RWPE2 (cell line): Measurements from ENCODE around the gene SMG6.
"Not testable (repeated sequence)": the region's sequence is repeated elsewhere in the genome, so short reads cannot be mapped to it uniquely, and the experiment has no call there.

Source experiments
- ATAC-seq: fragments of 200-7000 bp; cut with Tn5 transposase; 3 replicates; pipeline ENCODE4 v1.9.1; 2021; ENCODE audit warnings: low read depth
- DNase-seq: peaks from one replicate; pipeline ENCODE4 v3.0.0-alpha.2; 2020; ENCODE audit warnings: low spot score
- H3K27ac ChIP-seq: fragments of 450-650 bp; 2 replicates; pipeline ENCODE4 v1.5.1; 2017; ENCODE audit warnings: mild to moderate bottlenecking; ENCODE audit not compliant: poor library complexity, severe bottlenecking
- H3K27me3 ChIP-seq: fragments of 250-450 bp; sonication (Bioruptor Pico); 2 replicates; pipeline ENCODE4 v1.5.1; 2021; ENCODE audit warnings: mild to moderate bottlenecking, moderate library complexity; ENCODE audit not compliant: insufficient read depth, poor library complexity, severe bottlenecking
- H3K36me3 ChIP-seq: fragments of 250-450 bp; sonication (Bioruptor Pico); 2 replicates; pipeline ENCODE4 v1.5.1; 2020; ENCODE audit warnings: low read depth, mild to moderate bottlenecking, moderate library complexity
- H3K4me1 ChIP-seq: fragments of 250-450 bp; sonication (Bioruptor Pico); 2 replicates; pipeline ENCODE4 v1.5.1; 2021; ENCODE audit warnings: mild to moderate bottlenecking, moderate library complexity; ENCODE audit not compliant: insufficient read depth, poor library complexity, severe bottlenecking
- H3K4me3 ChIP-seq: fragments of 250-450 bp; sonication (Bioruptor Pico); 2 replicates; pipeline ENCODE4 v1.5.1; 2021; ENCODE audit warnings: mild to moderate bottlenecking, moderate library complexity; ENCODE audit not compliant: severe bottlenecking
- H3K9me3 ChIP-seq: fragments of 250-450 bp; sonication (Bioruptor Pico); 2 replicates; pipeline ENCODE4 v1.5.1; 2021; ENCODE audit warnings: mild to moderate bottlenecking, moderate library complexity; ENCODE audit not compliant: severe bottlenecking
- TF ChIP-seq, protein P1 (sequence below): fragments of 450-650 bp; IDR thresholded peaks from one replicate; pipeline ENCODE4 v1.5.1; 2017; ENCODE audit warnings: mild to moderate bottlenecking, moderate library complexity; ENCODE audit not compliant: poor library complexity, severe bottlenecking

SMG6 gene

DNA sequence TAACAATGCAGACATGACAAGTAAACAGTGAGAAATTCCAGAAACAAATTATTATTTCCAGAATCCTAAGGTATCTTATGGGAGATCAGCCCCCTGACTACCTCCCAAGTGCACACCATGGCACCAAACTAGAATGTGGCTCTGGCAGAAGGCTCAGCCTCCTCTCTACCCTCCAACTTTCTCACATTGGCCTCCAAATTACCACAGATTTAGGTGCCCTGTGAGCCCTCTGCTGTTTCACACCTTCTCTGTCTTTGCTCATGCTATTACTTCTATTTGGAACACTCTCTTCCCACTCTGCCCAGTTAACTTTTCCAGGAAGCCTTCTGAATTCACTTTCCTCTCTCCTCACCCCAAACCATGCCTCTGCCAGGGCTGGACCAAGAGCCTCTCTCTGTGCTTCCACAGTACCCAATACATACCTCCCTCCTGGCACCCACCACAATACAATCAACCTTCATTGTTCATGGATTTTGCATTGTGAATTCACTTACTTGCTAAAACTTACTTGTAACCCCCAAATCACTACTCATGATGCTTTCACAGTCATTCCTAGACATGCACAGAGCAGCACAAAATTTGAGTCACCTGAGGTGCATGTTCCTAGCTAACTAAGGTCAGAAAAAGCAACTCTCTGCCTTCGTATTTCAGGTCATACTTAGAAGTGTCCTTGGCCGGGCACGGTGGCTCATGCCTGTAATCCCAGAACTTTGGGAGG, 31.4 kb downstream of the SMG6 start:
- no peak overlapping the region for H3K27ac ChIP-seq

DNA sequence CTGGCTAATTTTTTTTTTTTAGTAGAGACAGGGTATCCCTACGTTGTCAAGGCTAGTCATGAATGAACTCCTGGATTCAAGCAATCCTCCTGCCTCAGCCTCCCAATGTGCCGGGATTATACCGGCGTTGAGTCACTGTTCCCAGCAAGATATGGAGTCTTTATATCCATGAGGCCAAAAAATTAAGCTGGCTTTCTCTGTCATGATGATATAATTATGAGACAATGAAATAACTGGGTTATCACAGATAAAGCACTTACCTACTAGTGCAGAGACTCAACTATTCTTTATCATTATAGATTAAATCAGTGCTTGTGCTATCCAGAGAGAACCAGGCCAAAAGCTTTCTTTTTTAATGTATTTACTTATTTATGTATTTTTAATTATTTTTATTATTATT, 36.2 kb downstream of the SMG6 start:
- H3K27ac ChIP-seq, result no peak overlapping the region
- ATAC-seq, result no peak
- H3K27me3 ChIP-seq, result no peaks in the 10 kb centered on the region
- H3K4me1 ChIP-seq, result peaks cover 6% of the 10 kb centered on the region
- H3K4me3 ChIP-seq, result no peak overlapping the region
- no peaks in the 10 kb centered on the region for H3K9me3 ChIP-seq
- TF ChIP-seq, protein P1, sequence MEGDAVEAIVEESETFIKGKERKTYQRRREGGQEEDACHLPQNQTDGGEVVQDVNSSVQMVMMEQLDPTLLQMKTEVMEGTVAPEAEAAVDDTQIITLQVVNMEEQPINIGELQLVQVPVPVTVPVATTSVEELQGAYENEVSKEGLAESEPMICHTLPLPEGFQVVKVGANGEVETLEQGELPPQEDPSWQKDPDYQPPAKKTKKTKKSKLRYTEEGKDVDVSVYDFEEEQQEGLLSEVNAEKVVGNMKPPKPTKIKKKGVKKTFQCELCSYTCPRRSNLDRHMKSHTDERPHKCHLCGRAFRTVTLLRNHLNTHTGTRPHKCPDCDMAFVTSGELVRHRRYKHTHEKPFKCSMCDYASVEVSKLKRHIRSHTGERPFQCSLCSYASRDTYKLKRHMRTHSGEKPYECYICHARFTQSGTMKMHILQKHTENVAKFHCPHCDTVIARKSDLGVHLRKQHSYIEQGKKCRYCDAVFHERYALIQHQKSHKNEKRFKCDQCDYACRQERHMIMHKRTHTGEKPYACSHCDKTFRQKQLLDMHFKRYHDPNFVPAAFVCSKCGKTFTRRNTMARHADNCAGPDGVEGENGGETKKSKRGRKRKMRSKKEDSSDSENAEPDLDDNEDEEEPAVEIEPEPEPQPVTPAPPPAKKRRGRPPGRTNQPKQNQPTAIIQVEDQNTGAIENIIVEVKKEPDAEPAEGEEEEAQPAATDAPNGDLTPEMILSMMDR, result no peak
- H3K36me3 ChIP-seq, result peaks cover 14% of the 10 kb centered on the region; the same call in 1 of the 2 replicates
- DNase-seq, result no peak

More for the DNA sequence above, 31.4 kb downstream of the SMG6 start:
- H3K4me1 ChIP-seq, result no peaks in the 10 kb centered on the region
- H3K9me3 ChIP-seq, result no peaks in the 10 kb centered on the region
- no peak for DNase-seq
- no peak for ATAC-seq
- H3K4me3 ChIP-seq, result no peak overlapping the region
- no peaks in the 10 kb centered on the region for H3K27me3 ChIP-seq
- H3K36me3 ChIP-seq, result peaks cover 12% of the 10 kb centered on the region; the same call in 1 of the 2 replicates
- TF ChIP-seq, protein P1, result no peak

DNA sequence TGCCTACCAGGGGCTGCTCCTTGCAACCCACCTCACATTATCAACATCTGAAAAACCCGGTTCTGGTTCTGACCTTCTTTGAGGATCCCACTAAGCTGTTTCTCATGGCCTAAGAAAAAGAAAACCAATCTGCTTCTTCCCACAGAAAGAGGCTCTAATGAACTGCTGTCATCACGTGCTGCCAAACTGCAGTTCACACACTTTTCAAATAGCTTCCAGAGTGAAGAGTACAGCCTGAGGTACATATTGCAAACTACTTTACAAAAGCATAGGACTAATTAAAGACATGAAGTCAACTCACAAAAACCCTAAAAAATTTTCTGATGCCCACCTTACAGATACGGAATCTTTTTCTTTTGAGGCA, 36.7 kb downstream of the SMG6 start:
- H3K4me3 ChIP-seq, result no peak overlapping the region
- peaks cover 10% of the 10 kb centered on the region for H3K4me1 ChIP-seq
- peaks cover 14% of the 10 kb centered on the region; the same call in 1 of the 2 replicates for H3K36me3 ChIP-seq
- no peak overlapping the region for H3K27ac ChIP-seq
- no peak for ATAC-seq
- DNase-seq, result no peak
- no peaks in the 10 kb centered on the region for H3K27me3 ChIP-seq
- H3K9me3 ChIP-seq, result no peaks in the 10 kb centered on the region
- TF ChIP-seq, protein P1, result no peak

DNA sequence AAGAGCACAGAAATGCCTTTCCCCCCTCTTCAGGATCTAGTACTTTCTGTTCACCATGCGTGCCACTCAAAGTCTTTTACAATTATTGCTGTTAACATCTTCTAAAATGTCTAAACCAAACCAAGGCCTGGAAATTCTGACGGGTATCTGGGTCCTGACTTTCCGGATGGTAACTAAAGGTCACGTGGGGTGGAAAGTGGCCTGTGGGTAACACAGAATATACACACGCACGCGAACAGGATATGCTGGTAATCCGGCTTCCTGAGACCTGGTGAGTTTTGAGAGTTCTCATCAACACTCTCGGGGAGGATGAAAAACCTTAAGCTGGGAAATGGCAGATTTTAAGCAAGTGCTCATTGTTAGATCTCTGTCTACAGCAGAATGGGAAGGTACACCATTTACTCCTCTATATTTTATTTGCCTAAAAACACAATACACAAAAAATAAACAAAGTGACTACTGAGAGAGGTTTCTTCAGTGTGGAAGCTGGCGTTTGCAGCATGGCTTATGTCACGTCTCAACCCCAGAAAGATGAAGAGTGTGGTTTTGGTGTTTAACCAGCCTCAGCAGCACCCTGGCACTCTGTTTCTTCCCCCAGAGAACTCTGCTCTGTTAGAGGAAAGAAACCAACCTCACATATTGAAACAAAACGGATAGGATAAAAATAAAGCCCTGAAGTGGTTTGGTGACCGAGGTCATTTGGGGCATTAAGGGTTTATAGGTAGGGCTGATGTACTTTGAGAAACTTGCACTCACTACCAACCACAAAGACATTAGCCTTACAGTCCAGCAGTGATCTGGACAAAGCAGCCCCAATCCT, 37.3 kb downstream of the SMG6 start:
- Histone ChIP-seq H3K9me3 (no peaks in the 10 kb centered on the region), H3K4me3 (no peak overlapping the region), H3K4me1 (peaks cover 10% of the 10 kb centered on the region), H3K27me3 (no peaks in the 10 kb centered on the region), H3K36me3 (peaks cover 14% of the 10 kb centered on the region; the same call in 1 of the 2 replicates), H3K27ac (no peak overlapping the region)
- ATAC-seq (no peak), DNase-seq (no peak)
- TF ChIP-seq, protein P1, result no peak

DNA sequence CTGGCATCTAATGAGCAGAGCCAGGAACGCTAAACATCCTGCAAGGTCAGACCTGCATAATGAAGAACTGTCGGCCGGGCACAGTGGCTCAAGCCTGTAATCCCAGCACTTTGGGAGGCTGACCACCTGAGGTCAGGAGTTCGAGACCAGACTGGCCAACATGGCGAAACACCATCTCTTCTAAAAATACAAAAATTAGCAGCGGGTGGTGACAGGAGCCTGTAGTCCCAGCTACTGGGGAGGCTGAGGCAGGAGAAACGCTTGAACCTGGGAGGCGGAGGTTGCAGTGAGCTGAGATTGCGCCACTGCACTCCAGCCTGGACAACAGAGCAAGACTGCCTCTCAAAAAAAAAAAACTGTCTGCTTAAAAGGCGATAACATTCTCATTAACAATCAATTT, 38.4 kb downstream of the SMG6 start:
- not testable (repeated sequence) for H3K27me3 ChIP-seq, ATAC-seq, DNase-seq, H3K9me3 ChIP-seq, H3K4me3 ChIP-seq, H3K27ac ChIP-seq
- Histone ChIP-seq H3K4me1 (peaks cover 10% of the 10 kb centered on the region), H3K36me3 (peaks cover 14% of the 10 kb centered on the region; the same call in 1 of the 2 replicates)
